ENCODE data around the gene SHISA7. TPM values are rescaled to one million over a fixed set of nuclear protein-coding genes. Genes with fewer than 3 reads are reported as not detected.

Gene SHISA7
- total RNA-seq, 1 experiment from 2014 or later = not detected

- peaks cover 27% of the 10 kb centered on the region for H3K36me3 ChIP-seq (ENCODE audit: low read depth, low read length)
- no peaks in the 10 kb centered on the region for H3K9me3 ChIP-seq (ENCODE audit: low read length)
- peaks cover 17% of the 10 kb centered on the region for H3K4me1 ChIP-seq (ENCODE audit: insufficient read depth, low read length)
- peak; percentile 46 for DNase-seq
- H3K27ac ChIP-seq (ENCODE audit: low read length) = no peak overlapping the region
- BruUV-seq (replicated peaks) = no TSS peak
- peak; percentile 33 for ATAC-seq
- no peak overlapping the region for H2AFZ ChIP-seq (ENCODE audit: low read length)
- TF ChIP-seq EZH2phosphoT487 (IDR thresholded peaks at IDR 0.05; ENCODE audit: borderline replicate concordance, low read length) (no peak), CTCF (conservative IDR thresholded peaks at IDR 0.05; ENCODE audit: low read depth, low read length) (no peak), EZH2 (IDR thresholded peaks at IDR 0.05; ENCODE audit: low read length, unreplicated experiment) (no peak)
- H4K20me1 ChIP-seq (ENCODE audit: low read length) = peaks cover 44% of the 10 kb centered on the region
- intact Hi-C loops (cut with micrococcal nuclease) = no loop called here
- H3K9me2 ChIP-seq (replicated peaks; ENCODE audit: low read length) = no peaks in the 10 kb centered on the region
- H3K4me3 ChIP-seq (ENCODE audit: low read length) = no peak overlapping the region
- H3F3A ChIP-seq (ENCODE audit: low read length, unreplicated experiment) = peaks cover 7% of the 10 kb centered on the region
- ChIA-PET CTCF (no interaction called here), POLR2A (ENCODE audit: unreplicated experiment) (interaction anchor here (1.0 kb wide), 1 partner anchor 15 kb away, joined by 14 read pairs; the partner anchor contains the start of gene UBE2S)
- no peak overlapping the region for H3K4me2 ChIP-seq (ENCODE audit: low read length)
- H3K9ac ChIP-seq (ENCODE audit: low read length) = no peak overlapping the region
- H3K79me2 ChIP-seq (ENCODE audit: low read length) = peaks cover 29% of the 10 kb centered on the region
- H3K27me3 ChIP-seq (ENCODE audit: low read length) = no peaks in the 10 kb centered on the region
Observed at GRCh38 chr19:55391702-55392615, 51.1 kb downstream of the SHISA7 start.

GRCh38 chr19:55391191-55391670 is 51.9 kb downstream of the SHISA7 start:
- ChIA-PET POLR2A (ENCODE audit: unreplicated experiment) (interaction anchor here (1.0 kb wide), 1 partner anchor 16 kb away, joined by 14 read pairs; the partner anchor contains the start of gene UBE2S), CTCF (no interaction called here)
- ATAC-seq (peak; percentile 10), DNase-seq (no peak)
- Histone ChIP-seq H3K27me3 (ENCODE audit: low read length) (no peaks in the 10 kb centered on the region), H3K4me3 (ENCODE audit: low read length) (no peak overlapping the region), H2AFZ (ENCODE audit: low read length) (no peak overlapping the region), H3K4me1 (ENCODE audit: insufficient read depth, low read length) (peaks cover 18% of the 10 kb centered on the region), H3K9ac (ENCODE audit: low read length) (no peak overlapping the region), H3K27ac (ENCODE audit: low read length) (no peak overlapping the region), H3K79me2 (ENCODE audit: low read length) (peaks cover 36% of the 10 kb centered on the region), H4K20me1 (ENCODE audit: low read length) (peaks cover 52% of the 10 kb centered on the region), H3F3A (ENCODE audit: low read length, unreplicated experiment) (peaks cover 7% of the 10 kb centered on the region), H3K9me3 (ENCODE audit: low read length) (no peaks in the 10 kb centered on the region), H3K36me3 (ENCODE audit: low read depth, low read length) (peaks cover 34% of the 10 kb centered on the region), H3K4me2 (ENCODE audit: low read length) (no peak overlapping the region), H3K9me2 (replicated peaks; ENCODE audit: low read length) (no peaks in the 10 kb centered on the region)
- TF ChIP-seq EZH2phosphoT487 (IDR thresholded peaks at IDR 0.05; ENCODE audit: borderline replicate concordance, low read length) (no peak), EZH2 (IDR thresholded peaks at IDR 0.05; ENCODE audit: low read length, unreplicated experiment) (no peak), CTCF (conservative IDR thresholded peaks at IDR 0.05; ENCODE audit: low read depth, low read length) (no peak)
- intact Hi-C loops (cut with micrococcal nuclease) = no loop called here
- no TSS peak for BruUV-seq (replicated peaks)

- Histone ChIP-seq H3K27ac (ENCODE audit: low read length) (no peak overlapping the region), H3F3A (ENCODE audit: low read length, unreplicated experiment) (peaks cover 7% of the 10 kb centered on the region), H3K4me2 (ENCODE audit: low read length) (no peak overlapping the region), H3K9me3 (ENCODE audit: low read length) (no peaks in the 10 kb centered on the region), H3K9me2 (replicated peaks; ENCODE audit: low read length) (no peaks in the 10 kb centered on the region), H3K4me3 (ENCODE audit: low read length) (no peak overlapping the region), H4K20me1 (ENCODE audit: low read length) (peaks cover 54% of the 10 kb centered on the region), H3K4me1 (ENCODE audit: insufficient read depth, low read length) (peaks cover 18% of the 10 kb centered on the region), H2AFZ (ENCODE audit: low read length) (no peak overlapping the region), H3K79me2 (ENCODE audit: low read length) (peaks cover 41% of the 10 kb centered on the region), H3K9ac (ENCODE audit: low read length) (no peak overlapping the region), H3K27me3 (ENCODE audit: low read length) (no peaks in the 10 kb centered on the region), H3K36me3 (ENCODE audit: low read depth, low read length) (peaks cover 36% of the 10 kb centered on the region)
- DNase-seq (no peak), ATAC-seq (no peak)
- TF ChIP-seq CTCF (conservative IDR thresholded peaks at IDR 0.05; ENCODE audit: low read depth, low read length) (no peak), EZH2 (IDR thresholded peaks at IDR 0.05; ENCODE audit: low read length, unreplicated experiment) (no peak), EZH2phosphoT487 (IDR thresholded peaks at IDR 0.05; ENCODE audit: borderline replicate concordance, low read length) (no peak)
- intact Hi-C loops (cut with micrococcal nuclease) = no loop called here
- no TSS peak for BruUV-seq (replicated peaks)
- ChIA-PET POLR2A (ENCODE audit: unreplicated experiment) (no interaction called here), CTCF (no interaction called here)
Observed at GRCh38 chr19:55390461-55390880, 52.6 kb downstream of the SHISA7 start.
